Measurements from ENCODE around the gene FAM83G. TPM values are rescaled to one million over a fixed set of nuclear protein-coding genes. Genes with fewer than 3 reads are reported as not detected.

Gene FAM83G
- total and polyA plus RNA-seq, 4 donors: 2.2 to 11.9 (median 7.5) TPM

GRCh38 chr17:19005137-19005773 lies 691 bp upstream of the FAM83G start:
- H3K4me3 ChIP-seq: peak overlapping the region; percentile 49
- WGBS, 2 donors: 92 to 94% methylated on average over 13 of the region's 13 CpGs
- DNase-seq: no peak
- no peak for ATAC-seq (ENCODE audit: insufficient read depth, low FRiP score)
- H3K9ac ChIP-seq (ENCODE audit: insufficient read depth in 1 of 2, low read length in 2 of 2): no peak overlapping the region
- peaks cover 0 to 7% (median 0%) of the 10 kb centered on the region in 5 donors for H3K4me1 ChIP-seq (ENCODE audit: control insufficient read depth in 5 of 5, insufficient read depth in 5 of 5, low read length in 5 of 5)
- H3K36me3 ChIP-seq (ENCODE audit: control insufficient read depth in 4 of 4, insufficient read depth in 4 of 4, low read length in 4 of 4): no peaks in the 10 kb centered on the region
- TF ChIP-seq CTCF (IDR thresholded peaks at IDR 0.05; ENCODE audit: control extremely low read depth, extremely low read depth): no peak
- H3K27me3 ChIP-seq (ENCODE audit: control insufficient read depth in 3 of 3, insufficient read depth in 3 of 3, low read length in 2 of 3): peaks cover 0 to 3% (median 0%) of the 10 kb centered on the region in 3 donors
- H3K9me3 ChIP-seq (ENCODE audit: control insufficient read depth in 4 of 4, insufficient read depth in 3 of 4, low read length in 3 of 4): no peaks in the 10 kb centered on the region
- peak overlapping the region; percentile 43 to 87 for H3K27ac ChIP-seq (ENCODE audit: low read depth in 1 of 2, low read length in 1 of 2)

DNA sequence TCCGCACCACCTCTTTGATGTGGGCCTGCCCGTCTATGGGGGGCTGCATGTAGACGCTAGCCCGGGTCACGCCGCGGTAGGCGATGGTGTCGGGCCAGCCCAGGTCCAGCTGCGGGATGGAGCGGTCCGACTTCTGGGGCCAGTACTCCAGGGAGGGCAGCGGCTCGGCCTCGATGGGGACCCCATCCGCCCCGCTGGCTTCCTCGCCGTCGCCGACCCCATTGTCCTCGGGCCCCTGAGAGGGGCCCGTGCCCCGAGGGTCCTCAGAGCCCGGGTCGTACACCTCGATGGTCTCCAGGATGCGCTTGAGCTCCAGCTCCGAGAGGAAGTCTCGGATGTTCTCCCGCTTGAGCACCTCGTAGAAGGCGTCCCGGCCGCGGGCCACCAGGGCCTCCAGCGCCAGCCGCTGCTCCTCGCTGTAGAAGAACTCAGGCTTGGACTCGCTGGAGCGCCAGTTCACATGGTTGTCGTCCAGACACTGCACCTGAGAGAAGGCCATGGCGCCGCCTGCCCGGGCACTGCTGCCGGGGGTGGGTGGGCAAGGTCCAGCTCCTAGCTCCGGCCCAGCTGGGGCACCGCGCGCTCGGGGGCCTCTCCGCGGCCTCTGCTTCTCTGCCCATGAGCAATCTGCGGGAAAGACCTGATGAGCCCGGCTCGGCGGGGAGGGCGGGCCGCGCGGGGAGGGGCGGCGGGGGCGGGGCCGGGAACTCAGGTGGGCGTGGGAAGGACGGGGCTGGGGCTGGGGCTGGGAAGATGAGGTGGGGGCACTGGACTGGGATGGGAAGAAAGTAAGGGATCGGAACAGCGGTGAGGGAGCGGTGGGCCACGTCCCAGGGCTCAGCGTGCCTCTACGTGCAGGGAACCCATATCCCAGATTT lies 782 bp downstream of the FAM83G start:
- DNase-seq: peak; percentile 35 to 49 (median 48)
- WGBS, 2 donors: 24 to 30% methylated on average over 70 to 73 of the region's 73 CpGs
- peaks cover 0 to 15% (median 0%) of the 10 kb centered on the region in 5 donors for H3K4me1 ChIP-seq (ENCODE audit: control insufficient read depth in 5 of 5, insufficient read depth in 5 of 5, low read length in 5 of 5)
- ATAC-seq (ENCODE audit: insufficient read depth, low FRiP score): no peak
- no peak for TF ChIP-seq CTCF (IDR thresholded peaks at IDR 0.05; ENCODE audit: control extremely low read depth, extremely low read depth)
- H3K9me3 ChIP-seq (ENCODE audit: control insufficient read depth in 4 of 4, insufficient read depth in 3 of 4, low read length in 3 of 4): no peaks in the 10 kb centered on the region
- no peaks in the 10 kb centered on the region for H3K36me3 ChIP-seq (ENCODE audit: control insufficient read depth in 4 of 4, insufficient read depth in 4 of 4, low read length in 4 of 4)
- peak overlapping the region; percentile 27 to 82 for H3K27ac ChIP-seq (ENCODE audit: low read depth in 1 of 2, low read length in 1 of 2)
- no peak overlapping the region for H3K9ac ChIP-seq (ENCODE audit: insufficient read depth in 1 of 2, low read length in 2 of 2)
- H3K27me3 ChIP-seq (ENCODE audit: control insufficient read depth in 3 of 3, insufficient read depth in 3 of 3, low read length in 2 of 3): peaks cover 0 to 3% (median 0%) of the 10 kb centered on the region in 3 donors
- H3K4me3 ChIP-seq: peak overlapping the region; percentile 49

GRCh38 chr17:19002805-19003542 lies 1.6 kb downstream of the FAM83G start:
- ATAC-seq (ENCODE audit: insufficient read depth, low FRiP score) (no peak), DNase-seq (no peak)
- Histone ChIP-seq H3K9ac (ENCODE audit: insufficient read depth in 1 of 2, low read length in 2 of 2) (no peak overlapping the region), H3K27me3 (ENCODE audit: control insufficient read depth in 3 of 3, insufficient read depth in 3 of 3, low read length in 2 of 3) (peaks cover 0 to 3% (median 0%) of the 10 kb centered on the region in 3 donors), H3K36me3 (ENCODE audit: control insufficient read depth in 4 of 4, insufficient read depth in 4 of 4, low read length in 4 of 4) (no peaks in the 10 kb centered on the region), H3K27ac (ENCODE audit: low read depth in 1 of 2, low read length in 1 of 2) (no peak overlapping the region), H3K4me3 (no peak overlapping the region), H3K9me3 (ENCODE audit: control insufficient read depth in 4 of 4, insufficient read depth in 3 of 4, low read length in 3 of 4) (no peaks in the 10 kb centered on the region), H3K4me1 (ENCODE audit: control insufficient read depth in 5 of 5, insufficient read depth in 5 of 5, low read length in 5 of 5) (peaks cover 0 to 15% (median 0%) of the 10 kb centered on the region in 5 donors)
- WGBS, 2 donors: 85% methylated on average over 11 of the region's 11 CpGs
- TF ChIP-seq CTCF (IDR thresholded peaks at IDR 0.05; ENCODE audit: control extremely low read depth, extremely low read depth): no peak
